HG02840 (cell line): ENCODE results near the gene CNTNAP2.

Experiments used
- ATAC-seq: cut with Tn5 transposase; IDR thresholded peaks from one replicate; pipeline ENCODE4 v1.9.1; 2021; ENCODE audit warnings: mild to moderate bottlenecking, moderate library complexity, moderate number of reproducible peaks; ENCODE audit not compliant: unreplicated experiment, low FRiP score

The CNTNAP2 gene

GRCh38 chr7:146276888-146277287 is 160.3 kb downstream of the CNTNAP2 start:
- ATAC-seq, result no peak

GRCh38 chr7:146285418-146285817 is 168.8 kb downstream of the CNTNAP2 start:
- ATAC-seq, result no peak

- ATAC-seq, result no peak
Observed at GRCh38 chr7:146290746-146291145, 174.1 kb downstream of the CNTNAP2 start.

GRCh38 chr7:146291900-146292299 is 175.3 kb downstream of the CNTNAP2 start:
- no peak for ATAC-seq

GRCh38 chr7:146296028-146296427 is 179.4 kb downstream of the CNTNAP2 start:
- ATAC-seq, result no peak

- no peak for ATAC-seq
Observed at GRCh38 chr7:146314962-146315361, 198.4 kb downstream of the CNTNAP2 start.

GRCh38 chr7:146319629-146320028 is 203.0 kb downstream of the CNTNAP2 start:
- no peak for ATAC-seq

GRCh38 chr7:146321301-146321700 is 204.7 kb downstream of the CNTNAP2 start:
- ATAC-seq, result no peak

GRCh38 chr7:146331369-146331768 is 214.8 kb downstream of the CNTNAP2 start:
- no peak for ATAC-seq

- no peak for ATAC-seq
Observed at GRCh38 chr7:146345251-146345650, 228.7 kb downstream of the CNTNAP2 start.

GRCh38 chr7:146346096-146346495 is 229.5 kb downstream of the CNTNAP2 start:
- ATAC-seq, result no peak

GRCh38 chr7:146355216-146355615 is 238.6 kb downstream of the CNTNAP2 start:
- no peak for ATAC-seq

- ATAC-seq, result no peak
Observed at GRCh38 chr7:146359176-146359575, 242.6 kb downstream of the CNTNAP2 start.

GRCh38 chr7:146366938-146367337 is 250.3 kb downstream of the CNTNAP2 start:
- ATAC-seq, result no peak

- ATAC-seq, result no peak
Observed at GRCh38 chr7:146370171-146370570, 253.6 kb downstream of the CNTNAP2 start.

GRCh38 chr7:146375170-146375569 is 258.6 kb downstream of the CNTNAP2 start:
- no peak for ATAC-seq

GRCh38 chr7:146378196-146378595 is 261.6 kb downstream of the CNTNAP2 start:
- no peak for ATAC-seq

- no peak for ATAC-seq
Observed at GRCh38 chr7:146387140-146387539, 270.5 kb downstream of the CNTNAP2 start.

- no peak for ATAC-seq
Observed at GRCh38 chr7:146388928-146389327, 272.3 kb downstream of the CNTNAP2 start.

- ATAC-seq, result no peak
Observed at GRCh38 chr7:146393346-146393745, 276.7 kb downstream of the CNTNAP2 start.

- ATAC-seq, result no peak
Observed at GRCh38 chr7:146397141-146397540, 280.5 kb downstream of the CNTNAP2 start.

- no peak for ATAC-seq
Observed at GRCh38 chr7:146401939-146402338, 285.3 kb downstream of the CNTNAP2 start.

GRCh38 chr7:146405737-146406136 is 289.1 kb downstream of the CNTNAP2 start:
- no peak for ATAC-seq
